ENCODE results near the gene MBD3L1. TPM values are rescaled to one million over a fixed set of nuclear protein-coding genes. Genes with fewer than 3 reads are reported as not detected.

Gene MBD3L1
- total RNA-seq, 1 donor from 2014 or later = not detected

- DNase-seq (ENCODE audit: low spot score) = no peak
Observed at GRCh38 chr19:8880868-8881488, 48.8 kb downstream of the MBD3L1 start.

GRCh38 chr19:8881512-8881911, 49.3 kb downstream of the MBD3L1 start:
- no peak for DNase-seq (ENCODE audit: low spot score)

DNA sequence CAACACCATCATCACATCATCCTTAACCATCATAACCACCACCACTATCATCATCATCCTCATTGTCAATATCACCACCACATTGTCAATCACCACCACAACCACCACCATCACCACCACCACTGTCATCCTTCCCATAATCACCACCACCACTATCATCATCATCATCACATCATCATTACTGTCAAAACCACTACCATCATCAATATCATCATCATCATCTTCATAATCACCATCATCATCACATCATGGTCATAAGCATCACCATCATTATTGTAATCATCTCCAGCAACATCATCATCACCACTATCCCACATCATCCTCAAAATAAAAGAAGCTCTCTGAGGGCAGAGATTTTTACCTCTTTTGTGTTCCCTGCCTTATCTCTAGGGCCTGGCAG, 52.2 kb downstream of the MBD3L1 start:
- DNase-seq (ENCODE audit: low spot score) = no peak

GRCh38 chr19:8887364-8887763, 55.2 kb downstream of the MBD3L1 start:
- no peak for DNase-seq (ENCODE audit: low spot score)

DNA sequence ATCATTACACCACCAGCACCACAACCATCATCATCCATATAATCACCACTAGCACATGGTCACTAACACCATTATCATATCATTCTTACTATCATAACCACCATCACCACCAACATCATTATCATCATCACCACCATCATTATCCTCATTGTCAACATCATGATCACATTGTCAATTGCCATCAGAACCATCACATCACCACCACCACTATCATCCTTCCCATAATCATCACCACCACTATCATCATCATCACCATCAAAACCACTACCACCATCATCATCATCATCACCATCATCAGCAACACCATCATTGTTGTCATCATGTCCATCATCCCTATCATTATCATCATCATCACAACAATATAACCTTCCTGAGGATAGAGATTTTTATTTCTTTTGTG, 58.1 kb downstream of the MBD3L1 start:
- DNase-seq (ENCODE audit: low spot score) = no peak

Other genes starting within 250 kb of the MBD3L1 start
- gene ADAMTS10, start 221.7 kb upstream of the MBD3L1 start, total RNA-seq = 19.0 TPM
- gene NFILZ, start 201.7 kb upstream of the MBD3L1 start, total RNA-seq = not detected
- not detected for gene ACTL9, start 133.6 kb upstream of the MBD3L1 start, total RNA-seq
- not detected for gene OR2Z1, start 110.7 kb upstream of the MBD3L1 start, total RNA-seq
- 28.9 TPM for gene ZNF558, start 73 bp upstream of the MBD3L1 start, total RNA-seq
- gene MUC16, start 178.0 kb downstream of the MBD3L1 start, total RNA-seq = 0.18 TPM

Measured in ureter (tissue), 1 donor.